22Rv1 (cell line): ENCODE data around the gene RPS3.

Source experiments
- H3K27ac ChIP-seq: fragments of 450-650 bp; 2 replicates; pipeline ENCODE4 v1.5.1; 2017
- CTCF ChIP-seq: fragments of 450-650 bp; IDR thresholded peaks from 2 replicates; pipeline ENCODE4 v1.5.1; 2017; ENCODE audit warnings: mild to moderate bottlenecking
- ZFX ChIP-seq: fragments of 450-650 bp; IDR thresholded peaks from 2 replicates; pipeline ENCODE4 v1.6.1; 2017; ENCODE audit warnings: antibody characterized with exemption, borderline replicate concordance

Gene RPS3

GRCh38 chr11:75384438-75385080 lies 14.8 kb upstream of the RPS3 start:
- no peak for TF ChIP-seq ZFX
- peak; percentile 98 for TF ChIP-seq CTCF
- H3K27ac ChIP-seq: no peak overlapping the region

GRCh38 chr11:75386942-75387630 lies 12.2 kb upstream of the RPS3 start:
- H3K27ac ChIP-seq: no peak overlapping the region
- no peak for TF ChIP-seq CTCF

DNA sequence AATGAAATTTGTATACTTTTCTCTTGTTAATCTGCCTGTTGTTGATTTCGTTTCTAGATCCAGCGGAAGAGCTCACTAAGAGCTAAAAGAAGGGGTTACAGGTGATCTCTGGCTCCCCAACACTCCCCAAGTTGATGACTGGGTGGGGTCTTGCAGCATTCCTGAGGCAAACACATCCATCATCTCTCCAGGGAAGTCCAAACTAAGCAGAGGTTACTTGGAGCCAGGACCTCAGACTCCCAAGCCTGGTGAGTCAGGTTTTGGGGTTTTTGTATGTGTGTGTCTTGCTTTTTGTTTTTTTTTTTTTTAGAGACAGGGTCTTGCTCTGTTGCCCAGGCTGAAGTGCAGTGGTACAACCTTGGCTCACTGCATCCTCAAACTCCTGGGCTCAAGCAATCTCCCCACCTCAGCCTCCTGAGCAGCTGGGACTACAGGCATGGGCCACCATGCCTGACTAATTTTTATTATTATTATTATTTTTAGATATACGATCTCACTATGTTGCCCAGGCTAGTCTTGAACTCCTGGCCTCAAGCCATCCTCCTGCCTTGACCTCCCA lies 11.5 kb upstream of the RPS3 start:
- TF ChIP-seq CTCF: no peak
- no peak for TF ChIP-seq ZFX
- H3K27ac ChIP-seq: no peak overlapping the region

DNA sequence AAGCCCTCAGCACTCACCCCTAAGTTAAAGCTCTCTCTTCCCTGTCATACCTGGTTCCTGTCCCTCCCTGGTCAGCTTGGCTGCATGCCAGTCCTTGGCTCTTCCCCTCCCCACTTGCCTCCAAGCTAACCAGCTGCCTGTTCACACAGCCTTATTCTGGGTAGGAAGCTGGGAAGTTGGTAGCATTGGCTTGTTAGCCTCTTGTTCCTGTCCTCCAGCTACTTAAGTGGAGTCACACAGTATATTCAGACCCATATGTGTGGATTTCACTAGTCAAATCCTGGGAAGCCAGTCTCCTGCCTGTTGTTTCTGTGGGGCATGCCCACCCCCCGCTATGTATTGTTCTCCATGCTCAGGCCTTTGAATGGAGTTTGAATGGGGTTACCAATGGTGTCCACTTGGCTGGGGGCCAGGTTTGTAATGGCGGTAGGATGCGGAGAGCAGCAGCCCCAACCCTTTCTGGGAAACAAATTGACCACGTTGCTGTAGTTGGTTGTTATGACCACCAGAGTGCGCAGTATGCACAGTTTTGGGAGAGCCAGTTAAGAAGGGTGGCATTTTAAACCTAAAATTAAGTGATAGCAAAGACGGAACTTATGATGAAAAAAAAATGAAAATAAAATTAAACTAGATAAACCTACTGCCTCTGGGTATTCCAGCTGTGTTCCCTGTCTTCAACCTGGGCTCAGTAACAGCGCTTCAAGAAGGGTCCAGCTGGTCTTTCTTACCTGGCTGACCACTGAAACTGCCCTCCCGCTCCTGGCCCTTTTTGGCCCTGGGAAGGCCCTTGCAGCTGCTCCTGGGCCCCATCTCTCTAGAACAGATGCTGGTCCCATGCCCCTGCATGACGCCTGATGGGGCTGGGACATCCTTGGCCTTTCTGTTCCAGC lies 10.7 kb upstream of the RPS3 start:
- H3K27ac ChIP-seq: no peak overlapping the region
- no peak for TF ChIP-seq ZFX
- peak; percentile 92 for TF ChIP-seq CTCF

GRCh38 chr11:75389276-75389605 lies 10.1 kb upstream of the RPS3 start:
- TF ChIP-seq ZFX (no peak), CTCF (no peak)
- no peak overlapping the region for H3K27ac ChIP-seq

DNA sequence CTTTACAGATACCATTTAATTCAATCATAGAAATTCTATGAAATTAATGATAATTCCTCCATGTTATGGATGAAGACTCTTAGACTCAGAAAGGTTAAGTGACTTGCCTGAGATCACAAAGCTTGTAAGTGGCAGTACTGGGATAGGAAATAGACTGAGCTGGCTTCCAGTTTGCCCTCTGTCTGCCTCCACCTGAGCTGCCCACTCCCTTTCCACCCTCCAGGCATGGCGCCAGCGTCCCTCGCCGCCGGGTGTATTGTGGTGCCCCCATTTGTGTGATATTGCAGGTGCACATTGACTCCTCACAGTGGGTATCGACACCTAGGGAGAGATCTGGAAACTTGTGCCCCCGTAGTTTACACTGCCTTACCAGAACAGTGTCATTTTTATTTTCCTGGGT lies 9.4 kb upstream of the RPS3 start:
- H3K27ac ChIP-seq: no peak overlapping the region
- no peak for TF ChIP-seq ZFX

GRCh38 chr11:75394085-75394840 lies 5.1 kb upstream of the RPS3 start:
- no peak overlapping the region for H3K27ac ChIP-seq
- TF ChIP-seq ZFX (no peak), CTCF (no peak)
